HG03025 (cell line): Measurements from ENCODE around the gene GNL3.

Experiments
- ATAC-seq: cut with Tn5 transposase; IDR thresholded peaks from one replicate; pipeline ENCODE4 v1.9.1; 2021; ENCODE audit warnings: mild to moderate bottlenecking, moderate library complexity; ENCODE audit not compliant: unreplicated experiment, low FRiP score

The GNL3 gene

GRCh38 chr3:52685285-52685708 is 535 bp upstream of the GNL3 start:
- ATAC-seq = peak; percentile 76

- ATAC-seq = no peak
These were observed 2.4 kb downstream of the GNL3 start for GRCh38 chr3:52688266-52688665.

GRCh38 chr3:52689151-52689550 is 3.3 kb downstream of the GNL3 start:
- ATAC-seq = no peak

- ATAC-seq = no peak
These were observed 4.7 kb downstream of the GNL3 start for GRCh38 chr3:52690560-52690959.

GRCh38 chr3:52693071-52693470 is 7.2 kb downstream of the GNL3 start:
- ATAC-seq = no peak

- ATAC-seq = no peak
These were observed 8.8 kb downstream of the GNL3 start for GRCh38 chr3:52694528-52695189.

GRCh38 chr3:52695798-52696671 is 10.2 kb downstream of the GNL3 start:
- no peak for ATAC-seq

- no peak for ATAC-seq
These were observed 11.2 kb downstream of the GNL3 start for GRCh38 chr3:52696830-52697631.

GRCh38 chr3:52697632-52697965 is 11.8 kb downstream of the GNL3 start:
- no peak for ATAC-seq

GRCh38 chr3:52703341-52703740 is 17.5 kb downstream of the GNL3 start:
- no peak for ATAC-seq

- no peak for ATAC-seq
These were observed 19.0 kb downstream of the GNL3 start for GRCh38 chr3:52704611-52705437.

- ATAC-seq = no peak
These were observed 19.5 kb downstream of the GNL3 start for GRCh38 chr3:52705438-52705687.

- peak; percentile 68 for ATAC-seq
These were observed 20.2 kb downstream of the GNL3 start, which contains the start of the genes GLT8D1 and SPCS1 for GRCh38 chr3:52705688-52706686. GLT8D1 (minus strand) TSS chr3:52705791; CDS start chr3:52700460, 5,331 bp downstream. SPCS1 (plus strand) TSS chr3:52706106; CDS start chr3:52706247, 141 bp downstream.

- no peak for ATAC-seq
These were observed 21.8 kb downstream of the GNL3 start for GRCh38 chr3:52707585-52707984.

- no peak for ATAC-seq
These were observed 24.7 kb downstream of the GNL3 start for GRCh38 chr3:52710512-52710911.

GRCh38 chr3:52712291-52713212 is 26.7 kb downstream of the GNL3 start:
- no peak for ATAC-seq

- ATAC-seq = no peak
These were observed 28.8 kb downstream of the GNL3 start for GRCh38 chr3:52714335-52715302.
